ENCODE data around the gene NPB.
A peak's percentile ranks its signal among the peaks of the same experiment; 100 is the strongest.

NPB gene

GRCh38 chr17:81870131-81870980 is 31.7 kb upstream of the NPB start:
- no peaks in the 10 kb centered on the region for H4K20me1 ChIP-seq (ENCODE audit: control insufficient read depth, insufficient read depth, low read depth, low read length)
- peak overlapping the region; percentile 86 for H3K4me2 ChIP-seq (ENCODE audit: low read length)
- peaks cover 66% of the 10 kb centered on the region for H3K36me3 ChIP-seq (ENCODE audit: control insufficient read depth, low read length)
- peak overlapping the region; percentile 97 for H3K4me3 ChIP-seq (ENCODE audit: low read length)
- H3K9me3 ChIP-seq (ENCODE audit: control insufficient read depth, insufficient read depth, low read length): no peaks in the 10 kb centered on the region
- H3K27ac ChIP-seq (ENCODE audit: low read depth, low read length): peak overlapping the region; percentile 85
- no peak for TF ChIP-seq EZH2phosphoT487 (IDR thresholded peaks at IDR 0.05; ENCODE audit: borderline replicate concordance, low read length)
- TF ChIP-seq CTCF (IDR thresholded peaks at IDR 0.05; ENCODE audit: low read depth, low read length, poor library complexity, severe bottlenecking): no peak
- H3K27me3 ChIP-seq (ENCODE audit: control insufficient read depth, low read length): no peaks in the 10 kb centered on the region
- peaks cover 50% of the 10 kb centered on the region for H3K79me2 ChIP-seq (ENCODE audit: control insufficient read depth, low read length)
- peaks cover 52% of the 10 kb centered on the region for H3F3A ChIP-seq (ENCODE audit: control insufficient read depth, insufficient read depth)
- peaks cover 69% of the 10 kb centered on the region for H3K4me1 ChIP-seq (ENCODE audit: control insufficient read depth, low read length)
- no peaks in the 10 kb centered on the region for H3K9me2 ChIP-seq (replicated peaks; ENCODE audit: control insufficient read depth, low read length)

- peaks cover 60% of the 10 kb centered on the region for H3K36me3 ChIP-seq (ENCODE audit: control insufficient read depth, low read length)
- peaks cover 51% of the 10 kb centered on the region for H3F3A ChIP-seq (ENCODE audit: control insufficient read depth, insufficient read depth)
- peaks cover 68% of the 10 kb centered on the region for H3K4me1 ChIP-seq (ENCODE audit: control insufficient read depth, low read length)
Observed at GRCh38 chr17:81870981-81871386, 31.1 kb upstream of the NPB start, which contains the start of gene ARHGDIA. Gene ARHGDIA, minus strand, starts transcription at chr17:81871337. Its CDS starts 1,407 bp downstream, at chr17:81869930.

GRCh38 chr17:81871387-81872230 is 30.4 kb upstream of the NPB start:
- H3K4me3 ChIP-seq (ENCODE audit: low read length): peak overlapping the region; percentile 90
- peaks cover 53% of the 10 kb centered on the region for H3K36me3 ChIP-seq (ENCODE audit: control insufficient read depth, low read length)
- H3F3A ChIP-seq (ENCODE audit: control insufficient read depth, insufficient read depth): peaks cover 46% of the 10 kb centered on the region
- H3K79me2 ChIP-seq (ENCODE audit: control insufficient read depth, low read length): peaks cover 49% of the 10 kb centered on the region
- H4K20me1 ChIP-seq (ENCODE audit: control insufficient read depth, insufficient read depth, low read depth, low read length): no peaks in the 10 kb centered on the region
- H3K27ac ChIP-seq (ENCODE audit: low read depth, low read length): peak overlapping the region; percentile 88
- TF ChIP-seq CTCF (IDR thresholded peaks at IDR 0.05; ENCODE audit: low read depth, low read length, poor library complexity, severe bottlenecking) (peak; percentile 45), EZH2phosphoT487 (IDR thresholded peaks at IDR 0.05; ENCODE audit: borderline replicate concordance, low read length) (no peak)
- peak overlapping the region; percentile 94 for H3K4me2 ChIP-seq (ENCODE audit: low read length)
- H3K9me2 ChIP-seq (replicated peaks; ENCODE audit: control insufficient read depth, low read length): no peaks in the 10 kb centered on the region
- H3K27me3 ChIP-seq (ENCODE audit: control insufficient read depth, low read length): no peaks in the 10 kb centered on the region
- H3K9me3 ChIP-seq (ENCODE audit: control insufficient read depth, insufficient read depth, low read length): no peaks in the 10 kb centered on the region
- H3K4me1 ChIP-seq (ENCODE audit: control insufficient read depth, low read length): peaks cover 62% of the 10 kb centered on the region

More at GRCh38 chr17:81870981-81871386, 31.1 kb upstream of the NPB start, which contains the start of gene ARHGDIA:
- TF ChIP-seq EZH2phosphoT487 (IDR thresholded peaks at IDR 0.05; ENCODE audit: borderline replicate concordance, low read length): no peak
- no peak for TF ChIP-seq CTCF (IDR thresholded peaks at IDR 0.05; ENCODE audit: low read depth, low read length, poor library complexity, severe bottlenecking)
- H3K79me2 ChIP-seq (ENCODE audit: control insufficient read depth, low read length): peaks cover 49% of the 10 kb centered on the region
- H4K20me1 ChIP-seq (ENCODE audit: control insufficient read depth, insufficient read depth, low read depth, low read length): no peaks in the 10 kb centered on the region
- H3K27me3 ChIP-seq (ENCODE audit: control insufficient read depth, low read length): no peaks in the 10 kb centered on the region
- no peaks in the 10 kb centered on the region for H3K9me2 ChIP-seq (replicated peaks; ENCODE audit: control insufficient read depth, low read length)
- H3K9me3 ChIP-seq (ENCODE audit: control insufficient read depth, insufficient read depth, low read length): no peaks in the 10 kb centered on the region
- peak within 1 kb of the TSS; percentile 97 for H3K4me3 ChIP-seq (ENCODE audit: low read length)
- H3K4me2 ChIP-seq (ENCODE audit: low read length): peak within 1 kb of the TSS; percentile 94
- H3K27ac ChIP-seq (ENCODE audit: low read depth, low read length): peak within 1 kb of the TSS; percentile 88

Measured in DOHH2 (cell line).